Stimulated activated naive CD8-positive, alpha-beta T cell treated with anti-CD3 and anti-CD28 coated beads, Interleukin-15, amount 100 ng/mL, for 72 hours (primary cell): ENCODE measurements around the gene VIPR2.
"Not testable (repeated sequence)": the region's sequence is repeated elsewhere in the genome, so short reads cannot be mapped to it uniquely, and the experiment has no call there.

Source experiments
- ATAC-seq: fragments of 150-1000 bp; cut with Tn5 transposase; 2 replicates; pipeline ENCODE4 v1.10.0; 2021; ENCODE audit warnings: mild to moderate bottlenecking, moderate library complexity
- DNase-seq, 2 donors: peaks; one replicate each; pipeline ENCODE4 v3.0.0; 2021 to 2022
- H3K27ac Mint-ChIP-seq, 2 donors: one replicate each; pipeline ENCODE4 v1.8.0; 2022; ENCODE audit warnings: mild to moderate bottlenecking in 2 of 2, mixed read lengths in 2 of 2, moderate library complexity in 2 of 2
- H3K27me3 Mint-ChIP-seq: one replicate; pipeline ENCODE4 v1.8.0; 2022; ENCODE audit warnings: mixed read lengths
- H3K4me1 Mint-ChIP-seq: one replicate; pipeline ENCODE4 v1.8.0; 2022; ENCODE audit warnings: mild to moderate bottlenecking, mixed read lengths
- H3K4me3 Mint-ChIP-seq, 2 donors: one replicate each; pipeline ENCODE4 v1.8.0; 2022; ENCODE audit warnings: mild to moderate bottlenecking in 2 of 2, mixed read lengths in 2 of 2, moderate library complexity in 1 of 2
- H3K9me3 Mint-ChIP-seq, 2 donors: one replicate each; pipeline ENCODE4 v1.8.0; 2022; ENCODE audit warnings: mixed read lengths in 2 of 2

The VIPR2 gene

DNA sequence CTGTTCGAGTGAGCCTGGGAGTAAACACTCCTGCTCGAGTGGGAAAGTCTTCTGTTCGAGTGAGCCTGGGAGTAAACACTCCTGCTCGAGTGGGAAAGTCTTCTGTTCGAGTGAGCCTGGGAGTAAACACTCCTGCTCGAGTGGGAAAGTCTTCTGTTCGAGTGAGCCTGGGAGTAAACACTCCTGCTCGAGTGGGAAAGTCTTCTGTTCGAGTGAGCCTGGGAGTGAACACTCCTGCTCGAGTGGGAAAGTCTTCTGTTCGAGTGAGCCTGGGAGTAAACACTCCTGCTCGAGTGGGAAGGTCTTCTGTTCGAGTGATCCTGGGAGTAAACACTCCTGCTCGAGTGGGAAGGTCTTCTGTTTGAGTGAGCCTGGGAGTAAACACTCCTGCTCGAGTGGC, 162.6 kb downstream of the VIPR2 start:
- H3K9me3 Mint-ChIP-seq = peaks cover 11 to 30% of the 10 kb centered on the region in 2 donors
- not testable (repeated sequence) for H3K4me1 Mint-ChIP-seq, ATAC-seq, DNase-seq, H3K27me3 Mint-ChIP-seq, H3K27ac Mint-ChIP-seq, H3K4me3 Mint-ChIP-seq

- DNase-seq (no peak), ATAC-seq (no peak)
- H3K9me3 Mint-ChIP-seq = peaks cover 11 to 28% of the 10 kb centered on the region in 2 donors
- no peak overlapping the region for H3K4me3 Mint-ChIP-seq
- no peaks in the 10 kb centered on the region for H3K27me3 Mint-ChIP-seq
- no peak overlapping the region for H3K27ac Mint-ChIP-seq
- peaks cover 28% of the 10 kb centered on the region for H3K4me1 Mint-ChIP-seq
These were observed 164.9 kb downstream of the VIPR2 start for GRCh38 chr7:158979635-158980351.

DNA sequence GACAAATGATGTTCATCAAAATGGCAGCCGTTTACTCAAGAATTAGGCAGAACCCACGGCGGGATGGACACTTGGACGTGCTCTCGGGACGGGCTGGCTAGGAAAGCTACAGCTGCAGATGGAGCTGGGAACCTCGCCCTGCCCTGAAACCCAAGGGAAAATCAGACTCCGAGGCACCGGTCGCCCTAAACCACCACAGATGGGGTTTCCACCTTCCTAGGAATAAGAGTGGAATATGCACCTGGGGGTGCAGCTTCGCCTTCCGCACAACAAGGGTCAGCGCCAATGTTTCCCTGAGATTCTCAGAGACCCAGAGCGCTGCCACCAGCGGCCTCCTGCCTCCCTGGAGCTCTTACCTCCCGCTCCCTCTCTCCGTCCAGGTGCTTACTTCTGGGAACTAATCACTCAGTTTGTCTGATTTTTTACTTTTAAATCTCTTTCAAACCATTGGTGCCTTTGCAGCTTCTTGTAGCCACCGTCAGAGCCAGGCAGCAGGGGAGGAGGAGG, 165.6 kb downstream of the VIPR2 start:
- H3K27ac Mint-ChIP-seq = no peak overlapping the region
- no peak for DNase-seq
- ATAC-seq = no peak
- no peaks in the 10 kb centered on the region for H3K27me3 Mint-ChIP-seq
- peaks cover 4 to 21% of the 10 kb centered on the region in 2 donors for H3K9me3 Mint-ChIP-seq
- H3K4me1 Mint-ChIP-seq = peaks cover 31% of the 10 kb centered on the region
- no peak overlapping the region for H3K4me3 Mint-ChIP-seq
